ENCODE measurements around the gene RAB22A. TPM values are rescaled to one million over a fixed set of nuclear protein-coding genes. Genes with fewer than 3 reads are reported as not detected.

Gene RAB22A
- total RNA-seq, 1 donor: 23.9 TPM

DNA sequence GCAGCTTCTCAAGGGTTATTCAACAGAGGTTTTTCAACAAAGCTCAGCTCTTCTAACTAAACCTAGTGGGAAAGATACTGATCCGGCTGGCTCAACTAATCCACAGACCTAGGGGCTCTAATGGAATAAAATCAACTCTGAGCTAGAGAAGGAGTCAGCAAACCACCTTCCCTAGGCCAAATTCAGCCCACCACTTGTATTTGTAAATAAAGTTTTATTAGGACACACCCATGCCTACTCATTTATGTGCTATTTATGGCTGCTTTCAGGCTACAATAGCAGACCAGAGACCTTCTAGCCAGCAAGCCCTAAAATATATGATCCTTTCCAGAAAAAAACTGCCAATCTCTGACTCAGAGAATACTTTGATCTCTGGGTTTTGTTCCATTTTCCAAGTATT, 6.0 kb upstream of the RAB22A start:
- Histone ChIP-seq H3K36me3 (ENCODE audit: insufficient read depth, low read length) (peaks cover 5% of the 10 kb centered on the region), H3K4me3 (ENCODE audit: insufficient read depth, low read length) (no peak overlapping the region), H3K4me2 (ENCODE audit: insufficient read depth, low read length) (no peak overlapping the region), H3K79me2 (ENCODE audit: insufficient read depth, low read length) (peaks cover 68% of the 10 kb centered on the region), H3K9me3 (ENCODE audit: low read depth, low read length) (no peaks in the 10 kb centered on the region), H2AFZ (ENCODE audit: low read length) (no peak overlapping the region), H3K4me1 (ENCODE audit: insufficient read depth, low read length) (peaks cover 18% of the 10 kb centered on the region), H3K27me3 (ENCODE audit: insufficient read depth, low read length) (no peaks in the 10 kb centered on the region), H3K27ac (ENCODE audit: low read depth, low read length) (no peak overlapping the region), H4K20me1 (ENCODE audit: insufficient read depth, low read length) (no peaks in the 10 kb centered on the region)
- TF ChIP-seq, protein P1, sequence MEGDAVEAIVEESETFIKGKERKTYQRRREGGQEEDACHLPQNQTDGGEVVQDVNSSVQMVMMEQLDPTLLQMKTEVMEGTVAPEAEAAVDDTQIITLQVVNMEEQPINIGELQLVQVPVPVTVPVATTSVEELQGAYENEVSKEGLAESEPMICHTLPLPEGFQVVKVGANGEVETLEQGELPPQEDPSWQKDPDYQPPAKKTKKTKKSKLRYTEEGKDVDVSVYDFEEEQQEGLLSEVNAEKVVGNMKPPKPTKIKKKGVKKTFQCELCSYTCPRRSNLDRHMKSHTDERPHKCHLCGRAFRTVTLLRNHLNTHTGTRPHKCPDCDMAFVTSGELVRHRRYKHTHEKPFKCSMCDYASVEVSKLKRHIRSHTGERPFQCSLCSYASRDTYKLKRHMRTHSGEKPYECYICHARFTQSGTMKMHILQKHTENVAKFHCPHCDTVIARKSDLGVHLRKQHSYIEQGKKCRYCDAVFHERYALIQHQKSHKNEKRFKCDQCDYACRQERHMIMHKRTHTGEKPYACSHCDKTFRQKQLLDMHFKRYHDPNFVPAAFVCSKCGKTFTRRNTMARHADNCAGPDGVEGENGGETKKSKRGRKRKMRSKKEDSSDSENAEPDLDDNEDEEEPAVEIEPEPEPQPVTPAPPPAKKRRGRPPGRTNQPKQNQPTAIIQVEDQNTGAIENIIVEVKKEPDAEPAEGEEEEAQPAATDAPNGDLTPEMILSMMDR (IDR thresholded peaks at IDR 0.05; ENCODE audit: extremely low read depth, low read depth, low read length): no peak
- DNase-seq (ENCODE audit: insufficient read length, low spot score, missing footprints): no peak

DNA sequence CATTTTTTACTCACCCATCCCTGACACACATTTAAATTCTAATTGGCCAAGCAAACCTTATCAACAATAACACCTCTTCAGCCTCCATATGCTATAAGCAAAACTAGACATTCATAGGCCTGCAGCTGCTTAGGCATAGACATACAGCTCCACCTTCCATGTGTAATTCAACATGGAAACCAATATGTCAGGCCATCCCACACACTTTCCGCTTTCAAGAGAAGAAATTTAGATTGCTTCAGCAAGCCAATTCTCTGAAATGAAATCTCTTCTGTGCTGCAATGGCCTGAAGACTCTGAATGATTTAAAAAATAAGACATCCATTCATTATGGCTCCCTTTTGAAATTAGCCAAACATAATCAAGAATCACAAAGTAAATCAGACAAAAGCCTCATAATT, 4.5 kb upstream of the RAB22A start:
- H4K20me1 ChIP-seq (ENCODE audit: insufficient read depth, low read length): no peaks in the 10 kb centered on the region
- no peak overlapping the region for H3K27ac ChIP-seq (ENCODE audit: low read depth, low read length)
- peaks cover 5% of the 10 kb centered on the region for H3K36me3 ChIP-seq (ENCODE audit: insufficient read depth, low read length)
- H3K27me3 ChIP-seq (ENCODE audit: insufficient read depth, low read length): no peaks in the 10 kb centered on the region
- H2AFZ ChIP-seq (ENCODE audit: low read length): no peak overlapping the region
- no peak overlapping the region for H3K4me2 ChIP-seq (ENCODE audit: insufficient read depth, low read length)
- H3K79me2 ChIP-seq (ENCODE audit: insufficient read depth, low read length): peaks cover 69% of the 10 kb centered on the region
- TF ChIP-seq, protein P1 (IDR thresholded peaks at IDR 0.05; ENCODE audit: extremely low read depth, low read depth, low read length): no peak
- H3K4me1 ChIP-seq (ENCODE audit: insufficient read depth, low read length): peaks cover 20% of the 10 kb centered on the region
- no peak overlapping the region for H3K4me3 ChIP-seq (ENCODE audit: insufficient read depth, low read length)
- H3K9me3 ChIP-seq (ENCODE audit: low read depth, low read length): no peaks in the 10 kb centered on the region
- no peak for DNase-seq (ENCODE audit: insufficient read length, low spot score, missing footprints)

DNA sequence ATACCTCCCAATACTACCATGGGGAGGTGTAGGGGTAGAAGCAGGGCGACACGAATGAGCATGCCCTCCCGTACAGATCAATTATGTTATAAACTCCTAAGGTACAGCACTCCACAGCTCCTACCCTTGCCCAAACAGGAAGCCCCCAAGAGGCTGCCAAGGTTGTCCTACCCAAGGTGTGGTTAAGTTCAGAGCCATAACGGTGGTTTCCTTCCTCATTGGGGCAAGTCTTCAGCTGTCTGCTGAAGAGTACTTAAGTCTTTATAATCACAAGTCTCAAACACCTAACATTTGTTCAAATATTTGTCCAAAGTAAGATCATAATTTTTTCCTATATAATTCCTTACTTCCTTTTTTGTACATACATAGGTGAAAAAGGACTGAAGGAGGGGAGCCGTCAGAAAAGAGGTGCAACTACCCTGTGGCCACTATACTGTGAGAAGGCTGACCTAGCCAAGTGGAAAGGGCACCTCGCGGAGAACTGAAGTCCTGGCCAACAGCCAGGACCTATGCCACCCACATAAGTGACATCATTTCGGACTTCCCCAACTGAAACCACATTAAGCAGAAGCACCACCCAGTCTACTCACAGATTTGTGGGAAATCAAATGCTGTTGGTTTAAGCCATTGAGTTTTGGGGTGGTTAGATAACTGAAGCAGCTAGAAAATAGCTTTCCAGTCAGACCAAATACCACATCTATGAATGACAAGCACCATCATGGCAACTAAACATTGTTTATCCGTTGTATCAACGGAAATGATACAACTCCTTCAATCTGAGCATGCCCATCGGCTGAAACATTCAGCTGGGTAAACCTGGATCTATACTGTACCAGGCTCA, 2.9 kb upstream of the RAB22A start:
- H4K20me1 ChIP-seq (ENCODE audit: insufficient read depth, low read length): peaks cover 4% of the 10 kb centered on the region
- DNase-seq (ENCODE audit: insufficient read length, low spot score, missing footprints): peak; percentile 86
- H3K36me3 ChIP-seq (ENCODE audit: insufficient read depth, low read length): peaks cover 7% of the 10 kb centered on the region
- peak overlapping the region; percentile 40 for H3K4me2 ChIP-seq (ENCODE audit: insufficient read depth, low read length)
- TF ChIP-seq, protein P1 (IDR thresholded peaks at IDR 0.05; ENCODE audit: extremely low read depth, low read depth, low read length): no peak
- no peak overlapping the region for H3K4me3 ChIP-seq (ENCODE audit: insufficient read depth, low read length)
- peak overlapping the region; percentile 96 for H3K27ac ChIP-seq (ENCODE audit: low read depth, low read length)
- H2AFZ ChIP-seq (ENCODE audit: low read length): no peak overlapping the region
- H3K79me2 ChIP-seq (ENCODE audit: insufficient read depth, low read length): peaks cover 75% of the 10 kb centered on the region
- no peaks in the 10 kb centered on the region for H3K9me3 ChIP-seq (ENCODE audit: low read depth, low read length)
- H3K27me3 ChIP-seq (ENCODE audit: insufficient read depth, low read length): no peaks in the 10 kb centered on the region
- H3K4me1 ChIP-seq (ENCODE audit: insufficient read depth, low read length): peaks cover 29% of the 10 kb centered on the region

DNA sequence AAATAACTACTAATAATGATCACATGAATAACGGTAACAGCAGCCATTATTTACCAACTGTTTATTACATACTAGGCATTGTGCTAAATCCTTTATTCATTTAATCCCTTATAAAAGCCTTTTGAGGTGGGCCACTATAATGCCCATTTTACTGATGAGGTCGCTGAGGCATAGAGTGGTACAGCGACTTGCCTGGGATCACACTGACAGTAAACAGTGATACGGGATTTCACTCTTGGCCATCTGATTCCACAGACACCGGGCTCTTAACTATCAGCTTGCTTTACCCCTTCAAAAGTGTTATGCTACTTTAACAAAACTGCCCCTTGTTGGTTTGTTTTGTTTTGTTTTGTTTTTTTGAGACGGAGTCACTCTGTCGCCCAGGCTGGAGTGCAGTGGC, 2.2 kb upstream of the RAB22A start:
- peaks cover 4% of the 10 kb centered on the region for H4K20me1 ChIP-seq (ENCODE audit: insufficient read depth, low read length)

More for the DNA sequence above, 2.2 kb upstream of the RAB22A start:
- peaks cover 77% of the 10 kb centered on the region for H3K79me2 ChIP-seq (ENCODE audit: insufficient read depth, low read length)
- no peak overlapping the region for H3K4me3 ChIP-seq (ENCODE audit: insufficient read depth, low read length)
- TF ChIP-seq, protein P1 (IDR thresholded peaks at IDR 0.05; ENCODE audit: extremely low read depth, low read depth, low read length): no peak
- no peaks in the 10 kb centered on the region for H3K9me3 ChIP-seq (ENCODE audit: low read depth, low read length)
- H3K27me3 ChIP-seq (ENCODE audit: insufficient read depth, low read length): no peaks in the 10 kb centered on the region
- H2AFZ ChIP-seq (ENCODE audit: low read length): no peak overlapping the region
- H3K36me3 ChIP-seq (ENCODE audit: insufficient read depth, low read length): peaks cover 13% of the 10 kb centered on the region
- H3K4me2 ChIP-seq (ENCODE audit: insufficient read depth, low read length): peak overlapping the region; percentile 40
- DNase-seq (ENCODE audit: insufficient read length, low spot score, missing footprints): no peak
- peak overlapping the region; percentile 96 for H3K27ac ChIP-seq (ENCODE audit: low read depth, low read length)
- H3K4me1 ChIP-seq (ENCODE audit: insufficient read depth, low read length): peaks cover 29% of the 10 kb centered on the region
